K562 (cell line): Measurements from ENCODE around the gene OCA2. TPM values are rescaled to one million over a fixed set of nuclear protein-coding genes. Genes with fewer than 3 reads are reported as not detected.

ENCODE experiments used
- ATAC-seq: fragments of 200-7000 bp; cut with Tn5 transposase; 3 replicates; pipeline ENCODE4 v1.9.1; 2020; ENCODE audit warnings: moderate library complexity
- BruUV-seq: library from RNA; stranded (reverse); fragments of 400-500 nt; replicated peaks from 2 replicates; lab custom pipeline; 2021; lab: Mats Ljungman, UMichigan
- CTCF ChIA-PET: fragments of 300-600 bp; formaldehyde crosslinking; extraction: SDS; loops from one replicate; lab custom pipeline; 2021; ENCODE audit warnings: low intra/inter-chr PET ratio; lab: Yijun Ruan, JAX
- POLR2A ChIA-PET: fragments of 300-600, 350-650 bp; sonication (Branson Sonifier 250); formaldehyde crosslinking; extraction: SDS; loops from one replicate; lab custom pipeline; 2021; ENCODE audit warnings: antibody characterized with exemption, inconsistent platforms; lab: Yijun Ruan, JAX
- DNase-seq, 4 experiments: peaks; one replicate each; pipeline versions ENCODE4 v3.0.0 to v3.0.0-alpha.2; 2011 to 2018; ENCODE audit warnings: low spot score in 3 of 4, mixed read lengths in 3 of 4; ENCODE audit errors: extremely low read depth in 1 of 4
- FAIRE-seq: peaks from 2 replicates; lab custom pipeline; 2011; peaks lifted over from hg19 to GRCh38; lab: Jason Lieb, UNC
- H2AFZ ChIP-seq: 2 replicates; pipeline ENCODE4 v1.6.0; 2011; ENCODE audit warnings: low read depth, low read length, control low read depth, inconsistent platforms
- H3K27ac ChIP-seq: fragments of 200-600 bp; 3 replicates; pipeline ENCODE4 v1.8.0; 2011; ENCODE audit warnings: low read depth, mild to moderate bottlenecking, control low read depth, inconsistent platforms, low read length, moderate library complexity, mixed read lengths; ENCODE audit errors: extremely low read depth
- H3K27me3 ChIP-seq, 2 experiments: fragments of 300-600 bp in 1 of 2; 2 replicates in 1 of 2; 3 replicates in 1 of 2; pipeline versions ENCODE4 v1.6.0 to v1.8.0; 2011; ENCODE audit warnings: inconsistent platforms in 2 of 2, low read length in 2 of 2, mild to moderate bottlenecking in 1 of 2, mixed read lengths in 1 of 2, moderate library complexity in 1 of 2; ENCODE audit not compliant: control insufficient read depth in 2 of 2, insufficient read depth in 2 of 2
- H3K36me3 ChIP-seq: fragments of 300-600 bp; 3 replicates; pipeline ENCODE4 v1.8.0; 2011; ENCODE audit warnings: mild to moderate bottlenecking, low read length, inconsistent platforms; ENCODE audit not compliant: control insufficient read depth, insufficient read depth
- H3K4me1 ChIP-seq, 2 experiments: fragments of 200-600 bp in 1 of 2; replicated peaks in 1 of 2; 2 replicates in 1 of 2; 3 replicates in 1 of 2; pipeline versions ENCODE4 v1.5.1 to v1.8.0; 2011; ENCODE audit warnings: inconsistent platforms in 2 of 2, low read length in 2 of 2, mild to moderate bottlenecking in 1 of 2, mixed read lengths in 1 of 2, moderate library complexity in 1 of 2; ENCODE audit not compliant: control insufficient read depth in 2 of 2, insufficient read depth in 2 of 2
- H3K4me2 ChIP-seq: 2 replicates; pipeline ENCODE4 v1.6.1; 2011; ENCODE audit warnings: low read length, control low read depth, inconsistent platforms, mixed read lengths; ENCODE audit not compliant: insufficient read depth
- H3K4me3 ChIP-seq: fragments of 200-600 bp; sonication (generic), shearing (Covaris generic); 2 replicates; pipeline ENCODE4 v1.5.1; 2016; ENCODE audit warnings: control low read depth, inconsistent platforms
- H3K79me2 ChIP-seq: fragments of 200-600 bp; 3 replicates; pipeline ENCODE4 v1.8.0; 2011; ENCODE audit warnings: low read length, inconsistent platforms; ENCODE audit not compliant: control insufficient read depth, insufficient read depth
- H3K9ac ChIP-seq, 2 experiments: 2 replicates each; pipeline versions ENCODE4 v1.6.0 to v1.6.1; 2011; ENCODE audit warnings: low read depth in 2 of 2, low read length in 2 of 2, control low read depth in 1 of 2, inconsistent platforms in 1 of 2, mild to moderate bottlenecking in 1 of 2, mixed read lengths in 1 of 2; ENCODE audit not compliant: insufficient read depth in 1 of 2
- H3K9me1 ChIP-seq: one replicate; pipeline ENCODE4 v1.6.0; 2011; ENCODE audit warnings: inconsistent platforms, mild to moderate bottlenecking, low read length, moderate library complexity; ENCODE audit not compliant: control insufficient read depth, insufficient read depth
- H3K9me3 ChIP-seq: replicated peaks from 2 replicates; pipeline ENCODE4 v1.5.1; 2011; ENCODE audit warnings: low read depth, low read length, inconsistent platforms; ENCODE audit not compliant: control insufficient read depth, insufficient read depth
- H4K20me1 ChIP-seq: replicated peaks from 2 replicates; pipeline ENCODE4 v1.6.1; 2011; ENCODE audit warnings: low read length, inconsistent platforms, mixed read lengths; ENCODE audit not compliant: control insufficient read depth, insufficient read depth
- BCOR ChIP-seq: fragments of 450-650 bp; IDR thresholded peaks from 2 replicates; pipeline ENCODE4 v1.6.1; 2016
- HNRNPK ChIP-seq: fragments of 200-400 bp; formaldehyde crosslinking; IDR thresholded peaks from one replicate; pipeline ENCODE4 v1.6.1; 2018; ENCODE audit warnings: mild to moderate bottlenecking, low read depth, low read length; ENCODE audit not compliant: poor library complexity, severe bottlenecking
- MAFF ChIP-seq: IDR thresholded peaks from 2 replicates; pipeline ENCODE4 v1.6.1; 2012; ENCODE audit warnings: low read length, improper control_type of control experiment
- NCOR1 ChIP-seq: fragments of 450-650 bp; IDR thresholded peaks from 2 replicates; pipeline ENCODE4 v1.6.1; 2016; ENCODE audit warnings: mild to moderate bottlenecking, moderate library complexity
- NUFIP1 ChIP-seq: fragments of 450-650 bp; IDR thresholded peaks from 2 replicates; pipeline ENCODE4 v1.6.1; 2018; ENCODE audit not compliant: partially characterized antibody
- SMARCA5 ChIP-seq: fragments of 450-650 bp; IDR thresholded peaks from 2 replicates; pipeline ENCODE4 v1.6.1; 2016
- WGBS: fragments of 100-300 bp; shearing (Covaris generic); methylation state at CpG from one replicate; pipeline ENCODE4 v1.1.6; 2016; ENCODE audit warnings: low coverage, mixed read lengths; ENCODE audit not compliant: insufficient coverage; ENCODE audit errors: missing lambda C conversion rate; 5-methylcytosine and 5-hydroxymethylcytosine counted together
- in situ Hi-C: fragments of 300-500 bp; cut with MboI; formaldehyde crosslinking; loops from 4 replicates; pipeline ENCODE4 v1.15.0; 2018; ENCODE audit warnings: inconsistent platforms, mixed read lengths
- intact Hi-C: fragments of 100-400 bp; cut with micrococcal nuclease; formaldehyde crosslinking; loops from 2 replicates; pipeline ENCODE4 v1.14.2; 2022
- polyA plus RNA-seq, 8 experiments: library from polyadenylated mRNA; depleted of rRNA in 4 of 8; stranded (reverse) in 5 of 8; unstranded in 3 of 8; fragments of >200 nt; fragmentation: Nextera tagmentation in 2 of 8; fragmentation: Illumina TruSeq in 1 of 8; extraction: Ambion mirVana in 2 of 8; extraction: Trizol in 1 of 8; gene quantifications; 2 replicates each; pipeline versions ENCODE4 v1.2.1 to v1.2.3, GENCODE V29; 2011 to 2014; ENCODE audit warnings: inconsistent platforms in 1 of 8, missing spikeins in 1 of 8
- total RNA-seq, 7 experiments: library from RNA; depleted of rRNA in 6 of 7; stranded (reverse); fragments of >200 nt in 6 of 7; fragmentation: Illumina TruSeq in 2 of 7; extraction: Trizol in 2 of 7; gene quantifications; 2 replicates each; pipeline versions ENCODE4 v1.2.1 to v1.2.3, GENCODE V29; 2011 to 2021; ENCODE audit warnings: low replicate concordance in 1 of 7
- TF ChIP-seq, protein P1 (sequence below): fragments of 450-650 bp; IDR thresholded peaks from 2 replicates; pipeline ENCODE4 v1.7.1; 2018; ENCODE audit warnings: mild to moderate bottlenecking, low read depth; ENCODE audit not compliant: partially characterized antibody
- TF ChIP-seq, protein P2 (sequence below): fragments of 250-450 bp; sonication (Bioruptor Pico); IDR thresholded peaks from 2 replicates; pipeline ENCODE4 v1.4.0; 2020
- TF ChIP-seq, protein P3 (sequence below): fragments of 450-650 bp; formaldehyde crosslinking; IDR thresholded peaks from 2 replicates; pipeline ENCODE4 v1.4.0; 2020; ENCODE audit warnings: mild to moderate bottlenecking, moderate library complexity

OCA2 gene
- total and polyA plus RNA-seq, 9 of the 15 experiments (the other 6 are each of a cell fraction or from before 2014, with no cell fraction given) = 0.07 to 0.59 (median 0.17) TPM; not detected in 1

DNA sequence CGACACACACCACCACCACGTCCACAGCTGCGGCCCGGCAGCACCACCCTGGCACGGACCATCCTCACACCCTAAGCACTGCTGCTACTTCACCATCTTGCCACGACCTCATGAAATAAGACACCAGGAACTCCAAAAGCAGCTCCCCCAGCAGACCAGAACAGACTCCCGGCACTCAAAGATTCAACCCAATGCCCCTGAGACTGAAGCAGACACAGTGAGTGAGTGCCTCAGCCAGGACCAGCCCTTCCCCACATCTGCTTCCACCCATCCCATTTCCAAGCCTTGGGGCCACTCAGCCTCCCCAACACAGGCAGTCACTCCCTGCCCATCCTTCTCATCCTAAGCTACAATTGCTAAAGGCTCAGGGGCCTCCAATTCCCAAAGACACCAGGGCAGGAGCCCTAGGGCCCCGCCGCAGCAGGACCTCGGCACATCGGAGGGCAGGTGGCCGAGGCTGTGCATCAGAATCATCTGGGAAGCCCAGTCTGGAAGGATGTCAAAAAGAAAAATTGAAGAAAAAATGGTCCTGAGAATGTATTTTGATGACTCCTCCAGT is 18.4 kb upstream of the OCA2 start:
- intact Hi-C loops (no loop called here), in situ Hi-C loops (no loop called here)
- CTCF ChIA-PET = no interaction called here
- H2AFZ ChIP-seq = no peak overlapping the region
- no peaks in the 10 kb centered on the region for H3K79me2 ChIP-seq
- DNase-seq = no peak
- no TSS peak for BruUV-seq
- no peak overlapping the region for H3K4me2 ChIP-seq
- TF ChIP-seq NCOR1 (no peak), NUFIP1 (no peak), BCOR (no peak), MAFF (no peak), SMARCA5 (no peak), HNRNPK (no peak)
- TF ChIP-seq, protein P1, sequence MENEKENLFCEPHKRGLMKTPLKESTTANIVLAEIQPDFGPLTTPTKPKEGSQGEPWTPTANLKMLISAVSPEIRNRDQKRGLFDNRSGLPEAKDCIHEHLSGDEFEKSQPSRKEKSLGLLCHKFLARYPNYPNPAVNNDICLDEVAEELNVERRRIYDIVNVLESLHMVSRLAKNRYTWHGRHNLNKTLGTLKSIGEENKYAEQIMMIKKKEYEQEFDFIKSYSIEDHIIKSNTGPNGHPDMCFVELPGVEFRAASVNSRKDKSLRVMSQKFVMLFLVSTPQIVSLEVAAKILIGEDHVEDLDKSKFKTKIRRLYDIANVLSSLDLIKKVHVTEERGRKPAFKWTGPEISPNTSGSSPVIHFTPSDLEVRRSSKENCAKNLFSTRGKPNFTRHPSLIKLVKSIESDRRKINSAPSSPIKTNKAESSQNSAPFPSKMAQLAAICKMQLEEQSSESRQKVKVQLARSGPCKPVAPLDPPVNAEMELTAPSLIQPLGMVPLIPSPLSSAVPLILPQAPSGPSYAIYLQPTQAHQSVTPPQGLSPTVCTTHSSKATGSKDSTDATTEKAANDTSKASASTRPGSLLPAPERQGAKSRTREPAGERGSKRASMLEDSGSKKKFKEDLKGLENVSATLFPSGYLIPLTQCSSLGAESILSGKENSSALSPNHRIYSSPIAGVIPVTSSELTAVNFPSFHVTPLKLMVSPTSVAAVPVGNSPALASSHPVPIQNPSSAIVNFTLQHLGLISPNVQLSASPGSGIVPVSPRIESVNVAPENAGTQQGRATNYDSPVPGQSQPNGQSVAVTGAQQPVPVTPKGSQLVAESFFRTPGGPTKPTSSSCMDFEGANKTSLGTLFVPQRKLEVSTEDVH = no peak
- TF ChIP-seq, protein P2, sequence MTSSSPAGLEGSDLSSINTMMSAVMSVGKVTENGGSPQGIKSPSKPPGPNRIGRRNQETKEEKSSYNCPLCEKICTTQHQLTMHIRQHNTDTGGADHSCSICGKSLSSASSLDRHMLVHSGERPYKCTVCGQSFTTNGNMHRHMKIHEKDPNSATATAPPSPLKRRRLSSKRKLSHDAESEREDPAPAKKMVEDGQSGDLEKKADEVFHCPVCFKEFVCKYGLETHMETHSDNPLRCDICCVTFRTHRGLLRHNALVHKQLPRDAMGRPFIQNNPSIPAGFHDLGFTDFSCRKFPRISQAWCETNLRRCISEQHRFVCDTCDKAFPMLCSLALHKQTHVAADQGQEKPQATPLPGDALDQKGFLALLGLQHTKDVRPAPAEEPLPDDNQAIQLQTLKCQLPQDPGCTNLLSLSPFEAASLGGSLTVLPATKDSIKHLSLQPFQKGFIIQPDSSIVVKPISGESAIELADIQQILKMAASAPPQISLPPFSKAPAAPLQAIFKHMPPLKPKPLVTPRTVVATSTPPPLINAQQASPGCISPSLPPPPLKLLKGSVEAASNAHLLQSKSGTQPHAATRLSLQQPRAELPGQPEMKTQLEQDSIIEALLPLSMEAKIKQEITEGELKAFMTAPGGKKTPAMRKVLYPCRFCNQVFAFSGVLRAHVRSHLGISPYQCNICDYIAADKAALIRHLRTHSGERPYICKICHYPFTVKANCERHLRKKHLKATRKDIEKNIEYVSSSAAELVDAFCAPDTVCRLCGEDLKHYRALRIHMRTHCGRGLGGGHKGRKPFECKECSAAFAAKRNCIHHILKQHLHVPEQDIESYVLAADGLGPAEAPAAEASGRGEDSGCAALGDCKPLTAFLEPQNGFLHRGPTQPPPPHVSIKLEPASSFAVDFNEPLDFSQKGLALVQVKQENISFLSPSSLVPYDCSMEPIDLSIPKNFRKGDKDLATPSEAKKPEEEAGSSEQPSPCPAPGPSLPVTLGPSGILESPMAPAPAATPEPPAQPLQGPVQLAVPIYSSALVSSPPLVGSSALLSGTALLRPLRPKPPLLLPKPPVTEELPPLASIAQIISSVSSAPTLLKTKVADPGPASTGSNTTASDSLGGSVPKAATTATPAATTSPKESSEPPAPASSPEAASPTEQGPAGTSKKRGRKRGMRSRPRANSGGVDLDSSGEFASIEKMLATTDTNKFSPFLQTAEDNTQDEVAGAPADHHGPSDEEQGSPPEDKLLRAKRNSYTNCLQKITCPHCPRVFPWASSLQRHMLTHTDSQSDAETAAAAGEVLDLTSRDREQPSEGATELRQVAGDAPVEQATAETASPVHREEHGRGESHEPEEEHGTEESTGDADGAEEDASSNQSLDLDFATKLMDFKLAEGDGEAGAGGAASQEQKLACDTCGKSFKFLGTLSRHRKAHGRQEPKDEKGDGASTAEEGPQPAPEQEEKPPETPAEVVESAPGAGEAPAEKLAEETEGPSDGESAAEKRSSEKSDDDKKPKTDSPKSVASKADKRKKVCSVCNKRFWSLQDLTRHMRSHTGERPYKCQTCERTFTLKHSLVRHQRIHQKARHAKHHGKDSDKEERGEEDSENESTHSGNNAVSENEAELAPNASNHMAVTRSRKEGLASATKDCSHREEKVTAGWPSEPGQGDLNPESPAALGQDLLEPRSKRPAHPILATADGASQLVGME (CRISPR knock-in tag) = no peak
- TF ChIP-seq, protein P3, sequence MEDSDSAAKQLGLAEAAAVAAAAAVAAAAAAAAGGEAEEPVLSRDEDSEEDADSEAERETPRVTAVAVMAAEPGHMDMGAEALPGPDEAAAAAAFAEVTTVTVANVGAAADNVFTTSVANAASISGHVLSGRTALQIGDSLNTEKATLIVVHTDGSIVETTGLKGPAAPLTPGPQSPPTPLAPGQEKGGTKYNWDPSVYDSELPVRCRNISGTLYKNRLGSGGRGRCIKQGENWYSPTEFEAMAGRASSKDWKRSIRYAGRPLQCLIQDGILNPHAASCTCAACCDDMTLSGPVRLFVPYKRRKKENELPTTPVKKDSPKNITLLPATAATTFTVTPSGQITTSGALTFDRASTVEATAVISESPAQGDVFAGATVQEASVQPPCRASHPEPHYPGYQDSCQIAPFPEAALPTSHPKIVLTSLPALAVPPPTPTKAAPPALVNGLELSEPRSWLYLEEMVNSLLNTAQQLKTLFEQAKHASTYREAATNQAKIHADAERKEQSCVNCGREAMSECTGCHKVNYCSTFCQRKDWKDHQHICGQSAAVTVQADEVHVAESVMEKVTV (CRISPR knock-in tag) = no peak
- TF ChIP-seq, all 486 proteins: peak for 0
- H3K9me1 ChIP-seq = no peaks in the 10 kb centered on the region
- no peaks in the 10 kb centered on the region for H3K27me3 ChIP-seq
- ATAC-seq (no peak), FAIRE-seq (no peak)
- no peak overlapping the region for H3K9ac ChIP-seq
- no peak overlapping the region for H3K4me3 ChIP-seq
- POLR2A ChIA-PET = interaction anchor here (0.7 kb wide), 1 partner anchor 9 kb away, joined by 3 read pairs; no protein-coding TSS in a partner anchor
- H3K4me1 ChIP-seq = peaks cover 0 to 11% of the 10 kb centered on the region in 2 experiments; a peak in 1 of 5 replicates
- H3K9me3 ChIP-seq = no peaks in the 10 kb centered on the region
- 98% methylated on average over 11 of the region's 12 CpGs for WGBS
- no peaks in the 10 kb centered on the region for H4K20me1 ChIP-seq
- H3K36me3 ChIP-seq = peaks cover 89% of the 10 kb centered on the region
- H3K27ac ChIP-seq = no peak overlapping the region
